ENCODE results near the gene FBXO31.

GRCh38 chr16:87303962-87304521 is 79.5 kb downstream of the FBXO31 start:
- TF ChIP-seq CTCF (IDR thresholded peaks at IDR 0.05) (no peak), POLR2AphosphoS5 (IDR thresholded peaks at IDR 0.05) (no peak), POLR2A (IDR thresholded peaks at IDR 0.05) (no peak)

All from sigmoid colon (tissue), 4 donors.